HG02759 (cell line): ENCODE data around the gene CEP63.

Experiments used
- ATAC-seq: cut with Tn5 transposase; IDR thresholded peaks from one replicate; pipeline ENCODE4 v1.9.1; 2021; ENCODE audit warnings: mild to moderate bottlenecking, moderate library complexity; ENCODE audit not compliant: unreplicated experiment

CEP63 gene

GRCh38 chr3:134622806-134623365, 137.0 kb downstream of the CEP63 start:
- ATAC-seq = no peak

DNA sequence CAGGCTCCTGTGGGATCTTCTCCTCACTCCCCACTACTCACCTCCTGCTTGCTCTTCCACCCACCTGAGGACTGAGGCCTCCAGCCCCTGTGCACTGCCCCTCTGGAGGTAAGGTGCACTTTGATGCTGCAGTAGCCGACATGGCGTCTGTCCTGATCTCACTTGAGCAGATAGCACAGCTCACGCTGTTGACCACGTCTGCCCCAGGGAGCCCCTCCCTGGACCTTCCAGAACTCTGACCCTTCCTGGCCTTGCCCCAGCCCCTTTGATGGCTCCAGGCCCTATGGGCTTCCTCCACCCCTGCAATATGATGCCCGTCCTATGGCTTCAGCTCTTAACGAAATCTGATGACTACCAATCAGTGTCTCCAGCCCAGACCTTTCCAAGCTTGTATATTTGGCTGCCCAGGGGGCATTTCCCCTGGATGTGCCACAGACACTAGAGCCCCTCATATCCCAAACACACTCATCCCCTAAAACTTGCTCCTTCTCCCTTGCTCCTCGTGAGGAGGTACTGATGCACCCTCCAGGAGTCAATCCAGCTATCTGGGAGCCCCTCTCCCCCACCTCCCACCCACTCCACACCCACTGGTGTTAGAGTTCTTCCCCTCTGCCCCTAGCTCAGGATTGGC, 137.9 kb downstream of the CEP63 start:
- no peak for ATAC-seq
